GM19240 (cell line): ENCODE measurements around the gene IL22RA1.

ENCODE experiments used
- DNase-seq: peaks from one replicate; pipeline ENCODE4 v3.0.0; 2011; ENCODE audit warnings: low spot score; ENCODE audit not compliant: insufficient read length

IL22RA1 gene, protein sequence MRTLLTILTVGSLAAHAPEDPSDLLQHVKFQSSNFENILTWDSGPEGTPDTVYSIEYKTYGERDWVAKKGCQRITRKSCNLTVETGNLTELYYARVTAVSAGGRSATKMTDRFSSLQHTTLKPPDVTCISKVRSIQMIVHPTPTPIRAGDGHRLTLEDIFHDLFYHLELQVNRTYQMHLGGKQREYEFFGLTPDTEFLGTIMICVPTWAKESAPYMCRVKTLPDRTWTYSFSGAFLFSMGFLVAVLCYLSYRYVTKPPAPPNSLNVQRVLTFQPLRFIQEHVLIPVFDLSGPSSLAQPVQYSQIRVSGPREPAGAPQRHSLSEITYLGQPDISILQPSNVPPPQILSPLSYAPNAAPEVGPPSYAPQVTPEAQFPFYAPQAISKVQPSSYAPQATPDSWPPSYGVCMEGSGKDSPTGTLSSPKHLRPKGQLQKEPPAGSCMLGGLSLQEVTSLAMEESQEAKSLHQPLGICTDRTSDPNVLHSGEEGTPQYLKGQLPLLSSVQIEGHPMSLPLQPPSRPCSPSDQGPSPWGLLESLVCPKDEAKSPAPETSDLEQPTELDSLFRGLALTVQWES

DNA sequence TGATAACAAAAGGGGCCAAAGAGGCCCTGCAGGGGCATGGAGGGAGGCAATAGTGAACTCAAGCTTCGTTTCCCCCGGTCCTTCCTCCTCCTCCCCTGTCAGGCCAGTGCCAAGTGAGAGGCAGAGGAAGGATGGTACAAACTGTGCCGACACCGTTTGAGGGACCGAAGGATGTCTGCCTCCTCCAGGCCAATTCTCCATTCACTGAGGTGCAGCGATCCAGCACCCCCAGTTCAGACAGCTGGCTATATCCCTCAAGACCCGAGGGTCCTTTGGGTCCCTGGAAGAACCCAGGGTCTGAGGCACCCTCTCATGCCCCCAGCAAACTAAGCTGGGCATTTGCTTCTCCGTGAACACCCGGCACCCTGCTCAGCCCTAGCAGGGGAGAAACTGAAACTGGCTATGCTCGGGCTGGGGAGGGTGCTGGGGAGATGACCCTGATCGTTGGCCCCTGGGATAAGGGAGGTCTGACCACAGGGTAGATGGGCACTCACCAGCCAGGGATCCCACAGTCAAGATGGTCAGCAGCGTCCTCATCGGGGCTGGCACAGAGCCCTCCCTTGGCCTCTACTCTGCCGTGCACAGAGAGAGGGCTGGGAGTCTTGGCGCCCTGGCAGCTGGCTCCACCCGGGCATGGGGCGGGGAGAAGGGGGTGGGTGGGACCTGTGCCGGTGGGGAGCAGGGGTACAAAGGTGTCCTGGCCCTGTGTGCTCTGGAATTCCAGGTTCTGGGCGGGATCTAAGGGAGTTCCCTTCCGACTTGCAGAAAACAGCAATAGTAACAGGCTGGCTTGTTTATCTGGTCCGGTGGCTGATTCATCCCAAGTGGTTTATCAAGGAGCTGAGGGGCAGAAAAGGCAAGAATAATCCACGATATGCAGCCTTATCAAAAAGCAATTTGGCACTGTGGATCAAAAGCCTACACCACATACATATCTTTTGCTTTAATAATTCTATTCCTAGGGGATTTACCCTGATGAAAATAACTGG lies at the start of gene IL22RA1:
Gene IL22RA1, minus strand, starts transcription at position 595 of the 989 bp plus-strand sequence. Its CDS starts 58 bp downstream, at position 537.
- DNase-seq: no peak

GRCh38 chr1:24191860-24192259 lies 48.9 kb upstream of the IL22RA1 start:
- peak; percentile 61 for DNase-seq

GRCh38 chr1:24190983-24191461 lies 48.1 kb upstream of the IL22RA1 start:
- peak; percentile 55 for DNase-seq

GRCh38 chr1:24189528-24189927 lies 46.6 kb upstream of the IL22RA1 start:
- peak; percentile 44 for DNase-seq

- DNase-seq: peak; percentile 72
These were observed 44.3 kb upstream of the IL22RA1 start, which contains the start of gene IFNLR1 for GRCh38 chr1:24186993-24187790. TSS of gene IFNLR1 (minus strand) at chr1:24187289. CDS start at chr1:24187248, 41 bp downstream.

DNA sequence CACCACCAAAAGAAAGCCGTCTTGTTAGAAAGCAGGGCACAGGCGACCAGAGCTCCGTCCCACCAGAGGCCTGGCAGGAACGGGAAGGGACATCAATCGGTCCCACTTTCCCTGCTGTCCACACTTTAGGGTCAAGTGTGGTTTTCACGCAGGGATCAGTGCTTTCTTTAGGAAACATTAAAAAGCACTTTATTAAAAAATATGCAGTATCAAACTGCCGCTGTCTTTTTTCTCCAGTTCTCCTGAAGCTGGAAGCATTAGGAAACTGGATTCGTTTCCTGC lies 43.7 kb upstream of the IL22RA1 start:
- DNase-seq: no peak

- DNase-seq: no peak
These were observed 43.2 kb upstream of the IL22RA1 start for GRCh38 chr1:24186031-24186710.

GRCh38 chr1:24185076-24185475 lies 42.1 kb upstream of the IL22RA1 start:
- DNase-seq: no peak

- no peak for DNase-seq
These were observed 39.1 kb upstream of the IL22RA1 start for GRCh38 chr1:24182061-24182460.

DNA sequence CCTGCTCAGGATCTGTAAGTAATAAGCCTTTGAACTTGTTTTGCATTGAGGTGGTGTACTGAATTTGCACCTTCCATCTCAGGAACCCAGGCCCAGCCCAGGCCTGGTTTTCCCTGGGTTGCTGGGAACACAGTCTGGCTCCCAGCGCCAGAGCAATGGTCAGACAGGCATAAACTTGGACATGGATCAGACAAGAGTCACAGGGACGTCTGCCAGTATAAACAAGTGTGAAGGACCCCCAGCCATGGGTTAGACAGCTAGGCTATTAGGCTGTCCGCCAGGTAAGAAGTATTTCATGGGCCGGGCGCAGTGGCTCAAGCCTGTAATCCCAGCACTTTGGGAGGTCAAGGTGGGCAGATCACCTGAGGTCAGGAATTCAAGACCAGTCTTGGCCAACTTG lies 38.7 kb upstream of the IL22RA1 start:
- no peak for DNase-seq

DNA sequence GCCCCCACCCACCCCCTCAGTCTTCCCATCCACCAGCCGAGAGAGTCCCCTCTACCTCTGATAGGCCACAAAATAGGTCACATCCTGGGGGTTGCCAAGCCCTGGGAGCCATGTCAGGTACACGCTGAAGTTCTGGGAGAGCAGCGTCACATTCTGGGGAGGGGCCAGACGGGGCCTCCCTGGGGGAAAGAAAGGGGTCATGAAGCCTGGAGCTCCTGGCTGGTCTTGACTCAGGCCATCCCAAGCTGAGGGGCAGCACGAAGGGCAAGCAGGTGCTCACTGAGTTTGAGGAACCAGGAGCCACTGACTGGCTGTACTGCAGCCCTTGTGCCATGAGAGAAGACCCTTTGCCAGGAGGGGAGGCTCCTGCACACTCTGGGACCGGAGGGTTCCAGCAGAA lies 37.7 kb upstream of the IL22RA1 start:
- DNase-seq: no peak

GRCh38 chr1:24179251-24179840 lies 36.4 kb upstream of the IL22RA1 start:
- no peak for DNase-seq

DNA sequence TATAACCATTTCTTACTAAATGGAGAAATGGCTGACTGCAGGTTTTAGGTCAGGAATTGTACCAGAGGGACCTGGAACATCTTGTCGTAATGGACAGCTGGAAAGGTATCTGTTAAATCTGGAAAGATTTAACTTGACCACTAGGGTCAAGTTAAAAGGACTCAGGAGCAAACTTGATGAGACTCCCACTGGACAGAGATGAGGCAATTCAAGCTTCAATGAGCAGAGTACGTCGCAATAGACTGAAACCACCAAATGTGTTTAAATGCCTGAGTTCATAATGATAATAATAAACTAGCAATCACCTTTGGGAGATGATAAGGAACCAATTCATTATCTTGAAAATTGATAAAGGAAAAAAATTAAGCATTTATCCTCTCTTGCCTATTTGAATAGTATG lies 35.5 kb upstream of the IL22RA1 start:
- no peak for DNase-seq

DNA sequence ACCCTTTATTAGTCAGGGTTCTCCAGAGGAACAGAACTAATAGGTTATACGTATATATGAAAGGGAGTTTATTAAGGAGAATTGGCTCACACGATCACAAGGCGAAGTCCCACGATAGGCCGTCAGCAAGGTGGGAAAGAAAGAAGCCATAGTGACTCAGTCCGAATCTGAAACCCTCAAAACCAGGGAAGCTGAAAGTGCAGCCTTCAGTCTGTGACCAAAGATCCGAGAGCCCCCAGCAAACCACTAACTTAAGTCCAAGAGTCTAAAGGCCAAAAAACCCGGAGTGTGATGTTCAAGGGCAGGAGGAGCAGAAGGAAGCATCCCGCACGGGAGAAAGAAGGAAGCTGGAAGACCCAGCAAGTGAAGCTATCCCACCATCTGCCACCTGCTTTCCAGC lies 34.2 kb upstream of the IL22RA1 start:
- no peak for DNase-seq

DNA sequence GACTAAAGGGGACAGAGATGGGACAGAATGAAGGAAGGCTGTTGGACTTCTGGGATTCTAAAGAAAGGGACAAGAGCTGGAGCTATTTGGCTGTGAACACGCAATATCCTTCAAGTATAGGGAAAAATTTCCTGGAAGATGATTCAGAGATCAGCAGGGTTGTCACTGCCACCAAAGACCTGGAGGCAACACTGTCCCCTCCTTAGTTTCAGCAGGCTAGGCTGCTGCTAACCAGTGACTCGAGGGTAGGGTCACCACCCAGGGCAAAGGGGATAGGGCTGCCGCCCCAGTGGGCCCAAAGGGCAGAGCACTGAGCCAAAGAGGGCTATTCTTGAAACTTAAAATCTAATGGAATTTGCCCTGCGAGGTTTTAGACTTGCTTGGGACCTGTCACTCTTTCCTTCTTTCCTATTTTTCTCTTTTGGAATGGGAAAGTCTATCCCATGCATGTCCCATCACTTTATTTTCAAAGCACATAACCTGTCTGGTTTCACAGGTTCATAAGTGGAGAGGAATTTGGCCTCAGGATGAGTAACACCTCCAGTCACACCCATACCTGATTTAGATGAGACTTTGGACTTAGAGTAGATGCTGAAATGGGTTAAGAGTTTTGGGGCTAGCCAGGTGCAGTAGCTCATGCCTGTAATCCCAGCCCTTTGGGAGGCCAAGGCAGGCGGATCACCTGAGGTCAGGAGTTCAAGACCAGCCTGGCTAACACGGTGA lies 32.3 kb upstream of the IL22RA1 start:
- no peak for DNase-seq

- no peak for DNase-seq
These were observed 31.0 kb upstream of the IL22RA1 start for GRCh38 chr1:24173638-24174575.

DNA sequence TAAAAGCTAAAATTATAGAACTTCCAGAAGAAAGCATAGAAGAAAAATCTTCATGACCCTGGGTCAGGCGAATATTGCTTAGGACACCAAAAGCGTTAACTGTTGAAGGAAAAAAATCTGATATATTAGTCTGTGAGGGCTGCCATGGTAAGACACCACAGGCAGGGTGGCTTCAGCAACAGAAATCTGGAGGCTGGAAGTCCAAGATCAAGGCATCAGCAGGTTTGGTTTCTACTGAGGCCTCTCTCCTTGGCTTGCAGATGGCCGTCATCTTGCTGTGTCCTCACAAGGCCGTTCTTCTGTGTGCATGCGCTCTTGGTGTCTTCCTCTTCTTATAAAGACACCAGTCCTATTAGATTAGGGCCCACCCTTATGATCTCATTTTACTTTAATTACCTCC lies 29.7 kb upstream of the IL22RA1 start:
- no peak for DNase-seq

DNA sequence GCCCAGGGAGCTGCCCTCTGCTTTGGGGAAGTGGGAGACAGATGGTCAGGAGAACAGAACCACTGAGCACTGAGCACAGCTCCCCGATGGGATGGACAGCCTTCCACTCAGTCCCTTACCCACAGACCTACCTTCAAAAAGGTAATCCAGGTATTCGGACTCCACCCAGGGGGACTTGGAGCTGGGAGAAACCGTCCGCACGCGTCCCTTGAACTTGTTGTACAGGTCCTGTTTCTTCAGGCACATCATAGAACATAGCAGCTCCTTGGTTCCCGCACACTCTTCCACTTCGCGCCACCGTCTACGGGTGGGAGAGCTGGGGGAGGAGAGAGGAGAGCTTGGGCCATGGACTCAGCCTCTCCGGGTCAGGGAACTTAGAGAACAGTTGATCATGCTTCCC lies 26.3 kb upstream of the IL22RA1 start:
- DNase-seq: no peak
